Cardiac fibroblast (primary cell): Measurements from ENCODE around the gene PYGM.

ENCODE experiments used
- DNase-seq, 2 donors: peaks; one replicate each; pipeline versions ENCODE4 v3.0.0 to v3.0.0-alpha.2; 2010; ENCODE audit warnings: low read depth in 2 of 2
- H3K4me3 ChIP-seq, 2 donors: replicated peaks in 1 of 2; 1 replicate in 1 of 2; 2 replicates in 1 of 2; pipeline ENCODE4 v1.5.1; 2011; ENCODE audit warnings: low read depth in 2 of 2, low read length in 2 of 2, mild to moderate bottlenecking in 2 of 2, moderate library complexity in 1 of 2
- CTCF ChIP-seq: IDR thresholded peaks from one replicate; pipeline ENCODE4 v1.5.1; 2011; ENCODE audit warnings: low read depth, mild to moderate bottlenecking, low read length, inconsistent platforms

The PYGM gene

GRCh38 chr11:64774144-64774543 is 14.4 kb upstream of the PYGM start:
- no peak for DNase-seq
- no peak for TF ChIP-seq CTCF
- H3K4me3 ChIP-seq: no peak overlapping the region

DNA sequence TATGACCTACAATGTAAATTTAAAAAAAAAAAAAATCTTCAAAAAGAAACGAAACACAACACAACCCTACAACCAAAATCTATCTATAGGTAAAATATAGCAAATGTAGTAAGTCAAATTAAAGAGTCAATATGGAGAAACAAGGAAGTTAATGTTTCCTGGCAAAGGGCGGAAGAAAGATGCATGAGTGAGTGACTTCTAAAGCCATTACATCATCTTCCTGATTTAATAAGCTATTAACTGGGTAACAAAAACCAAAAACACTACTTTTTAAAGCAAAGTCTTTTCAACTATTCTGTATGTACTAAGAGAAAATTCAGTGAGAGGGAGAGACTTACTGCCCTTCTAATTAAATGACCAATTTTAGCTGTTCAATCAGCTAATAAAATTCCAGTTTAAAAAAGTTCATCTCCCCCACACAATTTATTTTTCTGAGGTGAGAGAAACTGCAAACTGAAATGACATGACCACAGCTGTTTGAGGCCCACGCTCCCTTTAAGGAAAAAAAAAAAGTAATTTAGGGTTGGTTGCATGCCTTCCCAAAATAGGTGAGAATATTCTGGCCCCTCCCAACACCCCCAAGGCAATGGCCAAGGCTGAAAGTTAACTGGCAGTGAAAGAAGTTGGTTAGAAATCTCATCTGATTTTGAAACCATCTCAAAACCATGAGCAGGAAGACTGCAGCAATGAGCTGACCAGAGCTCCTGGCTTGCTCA is 12.7 kb upstream of the PYGM start:
- no peak for TF ChIP-seq CTCF

GRCh38 chr11:64771861-64772260 is 12.1 kb upstream of the PYGM start:
- no peak for DNase-seq
- H3K4me3 ChIP-seq: no peak overlapping the region
- TF ChIP-seq CTCF: no peak

More for the DNA sequence above, 12.7 kb upstream of the PYGM start:
- no peak for DNase-seq
- no peak overlapping the region for H3K4me3 ChIP-seq

- no peak for TF ChIP-seq CTCF
- no peak for DNase-seq
- H3K4me3 ChIP-seq: no peak overlapping the region
Observed at GRCh38 chr11:64770120-64770519, 10.3 kb upstream of the PYGM start.

DNA sequence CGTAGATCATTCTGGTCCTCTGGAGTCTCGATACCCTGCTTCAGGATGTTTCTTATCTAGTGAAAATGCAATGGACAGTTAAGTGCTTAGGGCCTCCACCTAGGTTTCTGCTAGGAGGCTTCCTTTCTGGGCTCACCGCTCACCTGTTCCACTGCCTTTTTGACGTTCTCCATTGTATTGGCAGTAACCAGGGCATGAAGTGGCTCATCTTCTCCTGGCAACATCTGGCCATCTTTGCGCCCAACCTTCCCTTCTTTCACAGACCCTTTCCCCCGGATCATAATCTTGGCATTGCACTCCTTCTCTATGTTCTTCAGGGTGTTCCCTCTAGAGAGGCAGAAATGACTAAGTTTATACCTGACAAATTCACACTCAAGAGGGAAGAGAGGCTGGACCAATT is 9.5 kb upstream of the PYGM start:
- H3K4me3 ChIP-seq: no peak overlapping the region
- no peak for DNase-seq
- TF ChIP-seq CTCF: no peak

DNA sequence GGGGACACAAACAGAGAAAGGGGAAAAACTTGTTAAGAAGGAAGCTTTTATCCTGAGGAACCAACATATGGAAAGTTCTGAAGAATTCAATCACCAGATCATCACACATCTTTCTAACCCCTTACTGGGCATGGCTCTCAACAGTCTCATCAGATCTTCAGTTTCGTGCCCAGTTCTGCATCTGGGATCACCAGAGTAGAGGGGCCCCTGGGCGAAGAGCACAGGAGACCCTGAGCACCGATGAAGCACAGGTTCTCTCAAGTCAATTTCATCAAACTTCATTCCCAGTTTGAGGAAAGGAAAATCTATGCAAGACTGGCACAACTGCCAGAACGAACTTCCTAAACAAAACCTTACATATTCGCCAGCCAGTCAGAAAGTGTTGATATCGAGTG is 8.5 kb upstream of the PYGM start:
- DNase-seq: no peak
- no peak for TF ChIP-seq CTCF
- H3K4me3 ChIP-seq: no peak overlapping the region
